Measurements from ENCODE around the gene CBLN1. TPM values are rescaled to one million over a fixed set of nuclear protein-coding genes. Genes with fewer than 3 reads are reported as not detected.

The CBLN1 gene
- total RNA-seq, 1 experiment from 2014 or later, result not detected

DNA sequence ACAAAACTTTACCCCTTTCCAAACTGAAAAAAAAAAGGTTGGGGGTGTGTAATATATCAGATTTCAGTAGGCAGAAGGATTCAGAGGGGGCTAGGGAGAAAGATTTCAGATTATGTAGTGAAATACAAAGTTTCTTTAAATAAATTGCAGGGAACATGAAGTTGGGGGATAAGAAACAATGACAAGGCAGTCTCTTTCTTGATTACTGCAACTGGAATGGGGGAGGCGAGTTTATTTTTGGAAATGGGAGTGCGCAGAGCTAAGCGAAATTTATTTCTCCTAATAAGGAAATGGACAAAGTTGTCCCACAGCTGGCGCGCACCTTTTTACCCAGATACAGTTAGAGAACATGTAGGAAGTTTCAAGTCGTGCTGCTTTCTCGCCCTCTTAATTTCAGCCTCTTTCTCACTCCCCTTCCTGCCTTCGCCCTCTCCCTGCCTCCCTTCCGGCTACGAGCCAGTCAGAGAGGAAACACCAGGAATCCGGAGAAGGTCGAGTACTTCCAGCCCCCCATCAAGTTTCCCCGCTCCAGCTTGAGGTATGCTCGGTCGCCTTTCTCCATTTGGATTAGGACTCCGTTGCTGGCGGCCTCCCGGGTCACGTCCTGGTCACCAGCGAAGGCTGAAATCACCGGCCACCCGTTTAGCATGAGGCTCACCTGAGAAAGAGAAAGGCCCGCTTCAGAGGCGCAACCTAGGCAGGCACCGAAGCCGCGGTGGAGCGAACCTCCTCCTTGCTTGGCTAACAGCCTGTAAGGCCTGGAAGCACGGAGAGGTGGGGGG, 2.5 kb downstream of the CBLN1 start:
- in situ Hi-C loops (cut with HindIII; ENCODE audit: low pct_unique_long_range_greater_than_20kb, low sequenced_read_pairs), result no loop called here
- DNase-seq (ENCODE audit: low read depth), result no peak

DNA sequence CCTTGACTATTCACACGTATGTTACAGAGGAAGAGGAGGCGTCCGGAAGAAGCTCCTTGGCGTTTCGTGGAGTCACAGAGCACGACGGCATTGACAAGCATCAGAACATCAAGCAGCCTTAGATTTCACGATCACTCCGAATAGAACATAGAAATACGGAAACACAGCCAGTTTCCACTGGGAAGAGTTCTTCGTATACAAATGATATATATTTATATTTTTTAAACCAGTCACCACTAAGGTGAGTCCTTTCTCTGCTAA, 3.1 kb downstream of the CBLN1 start:
- in situ Hi-C loops (cut with HindIII; ENCODE audit: low pct_unique_long_range_greater_than_20kb, low sequenced_read_pairs), result no loop called here
- DNase-seq (ENCODE audit: low read depth), result no peak

- in situ Hi-C loops (cut with HindIII; ENCODE audit: low pct_unique_long_range_greater_than_20kb, low sequenced_read_pairs), result no loop called here
- DNase-seq (ENCODE audit: low read depth), result no peak
These were observed 3.7 kb downstream of the CBLN1 start for GRCh38 chr16:49277766-49278566.

DNA sequence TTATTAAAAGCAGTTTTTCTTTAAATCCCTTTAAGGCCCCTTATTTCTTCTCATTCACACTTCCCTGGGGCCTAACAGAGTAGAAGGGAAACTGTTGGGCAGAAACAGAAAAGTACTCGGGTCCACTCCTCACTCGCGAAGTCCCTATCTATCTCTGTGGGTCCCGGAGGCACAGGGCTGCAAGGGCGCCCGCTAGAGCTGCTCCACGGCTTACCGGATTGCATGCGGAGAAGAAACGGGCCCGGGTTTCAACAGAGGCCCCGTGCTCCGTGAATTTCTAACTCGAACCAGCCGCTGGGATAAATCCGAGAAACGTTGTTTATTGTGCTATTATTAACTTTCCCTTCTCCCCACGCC, 4.3 kb downstream of the CBLN1 start:
- in situ Hi-C loops (cut with HindIII; ENCODE audit: low pct_unique_long_range_greater_than_20kb, low sequenced_read_pairs), result no loop called here
- no peak for DNase-seq (ENCODE audit: low read depth)

DNA sequence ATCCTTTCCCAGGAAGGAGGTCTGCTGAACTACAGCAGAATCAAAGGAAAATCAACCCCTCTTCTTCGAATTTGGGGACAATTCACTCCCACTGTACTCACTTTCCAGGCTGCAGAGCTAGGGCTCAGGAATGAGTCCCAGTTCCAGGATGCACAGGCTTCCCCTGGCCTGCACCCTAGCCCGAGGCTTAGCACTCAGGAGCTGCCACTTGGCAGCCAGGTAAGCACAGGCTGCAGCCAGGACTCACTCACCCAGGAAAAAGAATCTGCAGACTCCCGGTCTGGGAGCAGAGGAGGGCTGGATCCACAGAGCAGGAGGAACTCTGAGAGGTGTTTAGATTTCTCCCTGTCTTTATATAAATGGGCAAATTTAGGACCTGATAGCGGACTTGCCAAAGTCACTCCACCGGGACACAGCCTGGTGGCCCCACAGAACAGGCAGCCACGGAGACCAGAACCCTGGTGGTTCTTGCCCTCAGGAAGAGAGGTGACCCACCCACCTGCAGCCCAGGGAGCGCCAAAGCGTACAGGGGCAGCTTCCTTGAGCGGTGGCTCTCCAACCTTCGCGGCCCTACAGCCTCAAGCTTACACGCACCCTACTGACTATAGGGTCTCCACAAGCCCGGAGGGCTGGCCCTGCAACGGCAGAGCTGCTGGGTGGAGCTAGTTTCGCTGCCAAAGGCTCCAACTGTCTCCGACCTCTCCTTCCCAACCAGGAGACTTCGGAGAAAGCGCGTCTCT, 4.8 kb downstream of the CBLN1 start:
- in situ Hi-C loops (cut with HindIII; ENCODE audit: low pct_unique_long_range_greater_than_20kb, low sequenced_read_pairs), result no loop called here
- DNase-seq (ENCODE audit: low read depth), result no peak

GRCh38 chr16:49275870-49276269, 5.8 kb downstream of the CBLN1 start:
- no peak for DNase-seq (ENCODE audit: low read depth)
- in situ Hi-C loops (cut with HindIII; ENCODE audit: low pct_unique_long_range_greater_than_20kb, low sequenced_read_pairs), result no loop called here

- in situ Hi-C loops (cut with HindIII; ENCODE audit: low pct_unique_long_range_greater_than_20kb, low sequenced_read_pairs), result no loop called here
- DNase-seq (ENCODE audit: low read depth), result no peak
These were observed 6.4 kb downstream of the CBLN1 start for GRCh38 chr16:49275050-49275730.

GRCh38 chr16:49274591-49274990, 7.0 kb downstream of the CBLN1 start:
- in situ Hi-C loops (cut with HindIII; ENCODE audit: low pct_unique_long_range_greater_than_20kb, low sequenced_read_pairs), result no loop called here
- no peak for DNase-seq (ENCODE audit: low read depth)

- in situ Hi-C loops (cut with HindIII; ENCODE audit: low pct_unique_long_range_greater_than_20kb, low sequenced_read_pairs), result no loop called here
- DNase-seq (ENCODE audit: low read depth), result no peak
These were observed 7.9 kb downstream of the CBLN1 start for GRCh38 chr16:49273771-49274170.

DNA sequence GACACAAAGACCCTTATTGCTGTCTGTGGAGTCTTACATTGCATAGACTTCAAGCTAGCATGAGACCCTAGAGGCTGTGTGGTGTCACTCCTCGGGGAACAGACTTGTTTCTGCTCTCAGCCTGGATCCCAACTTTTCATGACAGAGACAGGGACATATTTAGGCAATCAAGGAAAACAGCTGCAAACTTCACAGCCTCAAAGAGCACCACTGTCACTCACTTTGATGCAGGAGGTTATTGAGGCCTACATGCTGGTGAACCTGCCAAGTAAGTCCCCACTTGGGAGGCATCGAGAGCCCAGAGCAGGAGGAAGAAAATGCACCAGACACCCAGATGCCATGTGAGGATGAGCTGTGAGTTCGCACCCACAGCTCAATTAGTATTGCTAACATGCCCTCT, 10.3 kb downstream of the CBLN1 start:
- no peak for DNase-seq (ENCODE audit: low read depth)

DNA sequence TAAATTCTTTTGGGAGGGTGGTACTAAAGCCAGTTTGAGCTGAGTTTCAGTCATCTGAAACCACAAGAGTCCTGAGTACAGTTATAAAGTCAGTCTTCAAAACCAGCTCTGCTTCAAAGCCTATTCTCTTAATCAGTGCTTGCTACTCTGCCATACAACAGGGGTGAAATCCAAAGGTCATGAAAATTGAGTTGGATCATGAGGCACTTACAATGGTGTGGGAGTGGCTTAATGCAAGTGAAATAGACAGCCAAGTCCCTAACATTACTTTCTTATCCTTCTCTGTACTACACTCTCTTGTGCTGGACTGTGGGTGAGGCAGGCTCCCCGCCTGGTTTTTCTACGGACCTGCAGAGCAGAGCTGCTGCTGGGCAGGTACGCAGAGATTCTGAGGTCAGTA, 12.4 kb downstream of the CBLN1 start:
- no peak for DNase-seq (ENCODE audit: low read depth)
- in situ Hi-C loops (cut with HindIII; ENCODE audit: low pct_unique_long_range_greater_than_20kb, low sequenced_read_pairs), result no loop called here

More for the DNA sequence above, 10.3 kb downstream of the CBLN1 start:
- in situ Hi-C loops (cut with HindIII; ENCODE audit: low pct_unique_long_range_greater_than_20kb, low sequenced_read_pairs), result no loop called here

- in situ Hi-C loops (cut with HindIII; ENCODE audit: low pct_unique_long_range_greater_than_20kb, low sequenced_read_pairs), result no loop called here
- no peak for DNase-seq (ENCODE audit: low read depth)
These were observed 13.0 kb downstream of the CBLN1 start for GRCh38 chr16:49268667-49269066.

- no peak for DNase-seq (ENCODE audit: low read depth)
- in situ Hi-C loops (cut with HindIII; ENCODE audit: low pct_unique_long_range_greater_than_20kb, low sequenced_read_pairs), result no loop called here
These were observed 19.1 kb downstream of the CBLN1 start for GRCh38 chr16:49262501-49262900.

DNA sequence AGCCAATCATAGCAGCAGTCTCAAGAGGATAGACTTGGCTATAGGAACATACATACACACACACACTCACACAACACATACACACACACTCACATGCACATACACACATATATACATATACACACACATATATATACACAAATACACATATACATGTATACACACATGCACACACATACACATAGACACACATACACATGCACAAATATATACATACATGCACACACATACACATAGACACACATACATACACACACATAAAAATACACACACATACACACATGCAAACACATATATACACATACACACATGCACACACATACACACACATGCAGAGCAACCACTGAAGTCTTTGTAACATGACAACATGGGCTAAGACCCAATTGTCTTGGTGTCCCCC, 19.7 kb downstream of the CBLN1 start:
- in situ Hi-C loops (cut with HindIII; ENCODE audit: low pct_unique_long_range_greater_than_20kb, low sequenced_read_pairs), result no loop called here
- no peak for DNase-seq (ENCODE audit: low read depth)

- no peak for DNase-seq (ENCODE audit: low read depth)
These were observed 20.6 kb downstream of the CBLN1 start for GRCh38 chr16:49260956-49261530.

DNA sequence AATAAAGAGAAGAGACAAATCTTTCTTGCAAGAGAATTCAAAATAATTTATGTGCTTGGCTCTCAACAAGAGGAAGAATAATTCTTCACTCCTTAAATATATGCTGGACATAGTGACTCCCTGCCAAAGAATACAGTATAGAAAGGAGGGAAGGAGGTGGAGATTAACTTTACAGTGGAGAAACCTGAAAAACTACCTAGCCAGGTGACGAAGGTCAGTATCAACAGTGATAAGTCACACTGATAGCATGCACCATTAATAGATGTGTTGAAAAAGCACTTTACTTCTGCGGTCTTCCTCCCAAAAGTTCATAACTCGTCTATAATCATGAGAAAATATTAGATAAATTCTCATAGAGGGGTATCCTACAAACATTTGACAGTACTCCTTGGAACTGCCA, 21.4 kb downstream of the CBLN1 start:
- no peak for DNase-seq (ENCODE audit: low read depth)
- in situ Hi-C loops (cut with HindIII; ENCODE audit: low pct_unique_long_range_greater_than_20kb, low sequenced_read_pairs), result no loop called here

More at GRCh38 chr16:49260956-49261530, 20.6 kb downstream of the CBLN1 start:
- in situ Hi-C loops (cut with HindIII; ENCODE audit: low pct_unique_long_range_greater_than_20kb, low sequenced_read_pairs), result no loop called here

DNA sequence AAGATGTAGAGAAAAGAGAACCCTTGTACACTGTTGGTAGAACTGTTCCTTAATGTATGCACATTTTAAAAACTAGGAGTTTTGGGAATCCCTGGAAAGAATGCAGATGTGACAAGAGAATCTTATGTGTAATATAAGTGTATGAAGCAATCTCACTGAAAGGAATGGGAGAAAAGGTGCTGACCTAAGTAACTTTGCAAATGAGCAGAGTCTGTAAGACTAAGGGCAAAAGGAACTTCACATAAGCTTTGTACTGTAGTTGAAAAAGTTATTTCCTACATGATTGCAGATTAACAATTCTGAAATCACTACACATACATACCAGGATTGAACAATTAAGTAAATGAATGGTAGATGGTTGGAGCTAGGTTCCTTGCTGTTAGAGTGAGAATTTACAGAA, 22.3 kb downstream of the CBLN1 start:
- in situ Hi-C loops (cut with HindIII; ENCODE audit: low pct_unique_long_range_greater_than_20kb, low sequenced_read_pairs), result no loop called here
- no peak for DNase-seq (ENCODE audit: low read depth)

DNA sequence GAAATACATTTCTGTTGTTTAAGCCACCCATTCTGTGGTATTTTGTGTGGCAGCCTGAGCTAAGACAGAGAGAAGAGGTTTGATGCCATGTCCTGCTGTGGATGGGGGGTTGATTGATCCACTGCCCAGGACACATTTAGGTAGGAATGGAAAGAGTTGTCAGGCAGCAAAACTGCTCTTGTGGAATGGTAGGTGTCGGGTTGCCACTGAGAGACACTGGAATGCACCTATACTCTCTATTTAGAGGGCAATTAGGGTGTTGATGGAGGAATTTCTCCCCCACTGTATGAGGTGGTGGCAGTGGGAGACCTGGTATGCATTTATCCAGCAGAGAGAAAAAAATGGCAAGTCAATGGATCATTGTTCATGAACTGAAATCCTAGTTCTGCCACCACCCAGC, 30.9 kb downstream of the CBLN1 start:
- in situ Hi-C loops (cut with HindIII; ENCODE audit: low pct_unique_long_range_greater_than_20kb, low sequenced_read_pairs), result no loop called here
- no peak for DNase-seq (ENCODE audit: low read depth)

Measured in Caki2 (cell line).